ENCODE results near the gene TNNT3.

TNNT3 gene

DNA sequence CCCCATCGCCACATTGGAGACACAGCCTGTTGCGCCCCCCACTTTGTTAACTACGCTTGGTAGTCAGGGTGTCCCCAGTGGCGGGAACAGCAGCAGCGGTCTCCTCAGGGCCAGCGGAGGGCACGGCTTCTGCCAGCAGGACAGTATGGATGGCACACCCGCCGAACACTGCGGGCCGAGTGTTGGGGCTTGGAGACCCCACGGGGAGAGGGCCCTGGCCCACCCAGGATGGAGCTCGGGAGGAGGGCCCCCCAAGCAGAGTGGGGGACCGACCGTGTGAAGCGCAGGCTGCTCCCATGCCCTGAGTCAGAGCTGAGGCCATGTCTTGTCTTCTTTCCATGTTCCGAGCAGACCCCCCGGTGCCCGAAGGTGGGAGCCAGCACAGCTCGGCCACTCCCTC lies 45.5 kb downstream of the TNNT3 start:
- no peak for DNase-seq

DNA sequence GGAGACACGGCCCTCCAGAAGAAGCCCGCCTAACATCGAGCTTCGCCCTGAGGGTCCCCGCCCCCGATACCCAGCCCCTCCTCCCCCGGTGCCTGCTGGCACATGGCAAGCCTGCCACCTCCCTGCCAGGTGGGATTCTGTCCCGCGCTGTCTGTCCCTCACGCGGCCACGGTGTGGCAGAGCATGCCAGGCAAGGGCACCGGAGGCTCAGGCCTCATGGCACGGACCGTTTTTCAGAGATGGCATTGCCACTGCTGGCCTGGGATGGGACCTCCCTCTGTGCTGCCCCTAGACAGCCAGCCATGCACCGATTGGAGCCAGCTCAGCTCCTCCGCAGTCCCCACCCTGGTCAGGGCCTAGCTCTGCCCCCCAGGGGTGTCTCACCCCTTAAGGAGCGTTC lies 47.0 kb downstream of the TNNT3 start:
- no peak for DNase-seq

DNA sequence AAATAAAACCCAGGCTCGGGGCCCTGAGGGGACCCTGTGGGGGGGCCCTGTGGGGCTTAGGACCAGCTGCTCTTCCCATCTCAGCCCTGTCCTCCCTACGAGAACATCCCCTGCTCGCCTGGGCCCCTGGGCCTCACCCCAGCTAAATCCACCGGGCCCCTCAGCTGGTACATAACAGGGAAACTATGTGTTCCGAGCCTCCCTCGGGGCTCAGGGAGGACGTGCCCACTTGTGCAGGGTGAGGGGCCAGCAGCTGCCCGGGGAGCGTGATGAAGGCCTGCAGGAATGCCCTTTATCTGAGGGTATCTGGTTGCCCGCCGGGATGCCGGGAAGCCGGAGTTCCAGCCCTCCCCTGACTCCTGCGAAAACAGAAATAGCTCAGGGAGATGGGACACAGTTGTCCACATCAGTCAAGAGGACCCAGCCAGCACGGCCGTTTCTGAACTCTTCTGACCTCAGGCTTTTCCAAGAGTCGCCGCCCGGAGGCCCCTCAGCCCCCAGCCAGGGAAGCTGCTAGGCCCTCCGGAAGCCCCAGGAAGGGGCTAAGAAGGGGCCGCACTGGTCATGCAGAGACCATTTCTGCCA lies 48.2 kb downstream of the TNNT3 start:
- DNase-seq, result no peak

DNA sequence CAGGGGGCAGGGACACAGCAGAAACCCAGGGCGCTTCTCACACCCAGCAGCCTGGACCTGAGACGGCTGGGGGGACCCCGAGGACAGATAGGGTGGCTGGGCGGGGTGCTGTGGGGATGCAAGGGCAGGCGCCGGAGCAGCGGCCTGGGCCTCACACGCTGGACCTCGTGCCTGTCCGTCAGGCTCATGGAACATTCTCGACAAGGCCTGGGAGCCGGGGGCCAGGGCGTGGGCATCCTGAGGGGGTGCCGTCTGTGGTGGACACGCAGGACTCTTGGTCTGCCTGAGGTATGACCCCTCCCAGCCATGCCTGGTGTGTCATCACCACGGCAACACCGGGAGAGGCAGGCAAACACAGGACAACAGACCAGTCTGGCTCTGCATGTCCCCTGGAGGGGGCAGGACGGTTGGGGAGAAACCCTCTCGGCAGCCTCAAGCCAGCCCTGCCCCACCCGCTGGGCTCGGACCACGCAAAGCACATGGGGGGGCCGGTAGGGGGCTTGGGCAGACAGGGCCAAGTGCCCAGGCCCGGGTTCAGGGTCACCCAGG lies 49.0 kb downstream of the TNNT3 start:
- no peak for DNase-seq

DNA sequence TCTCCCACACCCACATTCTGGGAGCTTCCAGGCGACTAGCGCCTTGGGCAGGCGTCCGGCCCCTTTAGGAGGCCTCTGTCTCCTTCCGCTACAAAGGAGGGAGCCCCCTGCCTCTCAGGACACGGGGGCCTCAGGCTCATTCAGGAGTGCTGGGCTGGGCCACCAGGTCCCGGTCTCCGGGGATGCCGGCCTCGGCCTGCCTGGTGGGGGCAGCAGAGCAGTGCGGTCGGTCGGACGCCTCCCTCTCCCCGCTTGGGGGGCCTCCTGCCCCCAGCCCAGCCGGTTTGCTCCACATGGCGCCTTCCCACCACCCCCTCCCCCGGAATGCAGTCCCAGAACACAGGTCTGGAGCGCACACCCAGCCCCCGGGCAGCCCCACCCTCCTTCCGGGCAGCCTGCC lies 49.5 kb downstream of the TNNT3 start:
- DNase-seq, result no peak

DNA sequence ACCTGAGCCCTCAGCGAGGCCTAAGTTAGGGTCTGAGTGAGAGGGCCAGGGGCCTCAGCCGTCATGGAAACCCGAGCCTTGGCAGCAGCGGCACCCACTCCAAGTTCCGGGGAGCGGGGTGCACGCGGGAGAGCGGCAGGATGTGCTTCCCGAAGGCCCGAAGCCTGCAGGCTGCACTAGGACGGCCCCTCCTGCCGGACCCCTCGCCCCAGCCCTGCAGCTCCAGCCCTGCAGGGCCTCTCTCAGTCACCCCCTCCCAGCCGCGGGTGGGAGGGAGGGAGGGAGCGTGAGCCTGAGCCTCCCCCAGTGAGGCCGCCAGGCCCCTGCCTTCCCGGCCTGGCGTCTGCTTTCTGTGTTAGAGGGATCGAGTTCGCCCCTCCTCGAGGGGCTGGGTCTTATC lies 50.3 kb downstream of the TNNT3 start:
- DNase-seq, result no peak

DNA sequence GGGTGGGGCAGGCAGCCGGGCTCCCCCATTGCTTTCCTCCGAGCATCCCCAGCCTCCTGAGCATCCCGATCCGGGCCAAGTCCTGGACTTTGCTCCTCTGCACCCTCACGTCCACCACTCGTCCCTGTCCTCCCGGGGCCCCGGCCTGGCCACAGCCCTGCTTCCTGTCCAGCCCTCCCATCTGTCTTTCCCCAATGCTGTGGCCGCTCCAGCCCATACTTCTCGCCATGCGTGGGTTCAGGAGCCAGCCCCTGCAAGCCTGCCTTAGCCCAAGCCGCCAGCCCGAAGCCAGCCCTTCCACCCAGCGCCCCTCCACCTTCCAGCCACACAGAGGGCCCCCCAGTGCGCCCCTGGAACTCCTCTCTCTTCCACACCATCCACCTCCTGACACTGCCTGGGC lies 51.5 kb downstream of the TNNT3 start:
- DNase-seq, result no peak

DNA sequence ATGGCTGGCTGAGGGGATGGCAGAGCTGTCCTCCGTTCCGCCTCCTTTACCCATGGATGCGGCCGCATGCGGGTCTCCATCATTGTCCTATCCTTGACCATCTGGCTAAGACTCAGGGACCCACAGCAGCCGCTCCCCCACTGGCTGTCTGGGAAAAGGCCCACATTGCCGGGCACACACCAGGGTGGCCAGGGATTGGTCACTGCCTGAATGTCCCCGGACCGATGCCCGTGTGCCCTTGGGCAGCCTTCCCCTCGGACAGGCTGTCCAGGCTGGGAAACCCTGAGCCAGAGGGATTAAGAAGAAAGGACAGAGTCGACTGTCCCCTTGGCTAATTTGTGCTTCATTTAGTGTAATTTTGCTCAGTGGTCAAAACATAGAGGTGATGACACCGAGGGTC lies 55.7 kb downstream of the TNNT3 start:
- DNase-seq, result no peak

DNA sequence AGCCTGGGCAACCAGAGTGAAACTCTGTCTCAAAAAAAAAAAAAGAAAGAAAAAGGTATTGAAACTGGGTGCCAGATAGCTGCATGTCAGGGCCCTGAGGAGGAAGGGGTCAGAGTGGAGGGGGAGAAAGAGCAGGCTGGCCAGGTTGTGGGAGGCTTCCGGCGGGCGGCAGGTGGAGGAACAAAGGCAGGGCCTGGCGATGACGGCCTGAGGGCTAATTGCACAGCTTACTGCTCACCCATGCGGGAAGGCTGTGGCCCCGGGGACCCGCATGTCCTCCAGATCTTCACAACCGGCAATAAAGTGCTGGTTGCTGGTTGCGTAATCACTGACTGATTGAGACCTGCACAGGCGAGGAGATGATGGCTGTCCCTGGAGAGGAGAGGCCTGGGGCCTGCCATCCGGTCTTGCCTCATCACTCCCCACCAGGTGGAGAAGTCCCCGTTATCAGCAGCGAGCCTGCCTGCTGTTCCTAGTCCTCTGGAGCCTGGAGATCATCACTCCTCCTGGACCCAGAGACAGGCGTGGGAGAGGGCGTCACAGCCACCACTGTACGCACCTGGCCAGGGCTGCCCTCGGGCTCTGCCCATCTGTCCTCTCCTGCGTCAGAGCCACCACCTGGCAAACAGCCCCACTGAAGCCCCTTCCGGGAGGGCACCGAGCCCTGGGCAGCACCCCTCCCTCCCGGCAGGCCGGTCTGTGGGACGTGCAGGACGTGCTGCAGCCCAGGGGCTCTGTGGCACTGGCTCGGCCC lies 59.4 kb downstream of the TNNT3 start:
- no peak for DNase-seq

DNA sequence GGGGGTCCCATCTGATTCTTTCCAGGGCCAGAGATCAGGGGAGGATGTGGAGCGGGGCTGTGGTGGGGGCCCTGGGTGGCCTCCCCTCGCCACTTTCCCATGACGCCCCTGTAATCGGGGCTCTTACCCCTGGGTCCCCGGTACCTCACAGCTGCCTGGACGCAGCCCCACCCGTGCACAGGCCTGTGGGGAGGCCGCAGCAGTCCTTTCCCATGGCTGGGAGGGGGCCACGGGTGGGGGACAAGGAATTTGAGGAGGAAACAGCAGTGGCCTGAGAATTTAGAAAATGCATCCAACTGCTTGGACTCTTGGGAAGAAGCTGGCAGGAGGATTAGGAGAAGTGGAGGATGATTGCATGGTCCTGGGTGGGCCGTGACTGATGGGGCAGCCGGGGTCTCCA lies 60.1 kb downstream of the TNNT3 start:
- no peak for DNase-seq

DNA sequence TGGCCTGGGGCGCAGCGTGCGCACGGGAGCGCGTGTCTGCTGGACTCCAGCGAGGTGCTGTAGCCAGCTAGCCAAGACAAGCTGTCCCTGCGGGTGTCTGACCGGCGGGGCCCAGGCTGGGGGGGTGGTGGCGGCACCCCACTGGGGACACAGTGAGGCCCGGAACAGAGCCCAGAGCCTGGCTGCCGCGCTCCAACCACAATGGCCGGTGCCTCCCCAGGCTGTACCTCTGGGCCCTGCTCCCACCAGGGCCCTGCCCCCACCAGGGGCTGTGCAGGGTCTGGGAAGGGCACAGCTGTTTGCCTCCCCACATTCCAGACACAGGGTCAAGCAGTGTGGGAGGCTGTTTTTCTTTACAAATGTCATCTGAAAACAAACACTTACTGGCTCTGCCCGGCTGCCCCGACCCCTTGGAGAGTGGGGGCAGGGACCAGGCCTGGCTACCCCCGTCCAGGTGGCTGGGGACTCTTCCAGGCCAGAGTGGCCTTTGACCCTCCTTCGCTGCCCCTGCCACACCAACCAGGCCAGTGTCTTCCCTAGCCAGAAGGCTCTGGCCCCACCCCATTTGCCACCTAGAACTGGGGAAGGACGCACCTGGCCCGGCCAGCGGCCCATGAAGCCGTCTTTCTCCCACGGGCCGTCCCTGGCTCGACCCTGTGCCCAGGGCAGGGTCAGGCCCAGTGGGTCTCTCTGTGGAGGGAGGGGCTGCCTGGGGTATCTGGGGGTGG lies 63.5 kb downstream of the TNNT3 start:
- no peak for DNase-seq

DNA sequence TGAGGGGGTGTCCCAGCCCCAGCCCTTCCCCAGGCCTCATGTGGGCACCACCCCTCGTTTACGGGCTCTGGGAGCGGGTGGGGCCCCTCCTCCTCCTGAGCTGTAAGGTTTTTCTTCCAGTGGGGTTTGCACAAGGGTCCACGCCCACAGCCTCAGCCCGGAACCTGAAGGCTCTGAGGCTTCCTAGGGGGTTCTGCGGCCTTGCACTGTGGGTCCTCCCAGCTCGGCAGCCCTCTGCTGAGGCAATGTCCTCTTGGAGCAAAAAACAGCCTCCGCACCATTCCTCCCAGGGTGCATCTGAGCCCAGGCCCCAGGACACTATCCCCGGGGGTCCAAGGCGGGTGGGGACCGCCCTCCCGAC lies 64.1 kb downstream of the TNNT3 start:
- no peak for DNase-seq

DNA sequence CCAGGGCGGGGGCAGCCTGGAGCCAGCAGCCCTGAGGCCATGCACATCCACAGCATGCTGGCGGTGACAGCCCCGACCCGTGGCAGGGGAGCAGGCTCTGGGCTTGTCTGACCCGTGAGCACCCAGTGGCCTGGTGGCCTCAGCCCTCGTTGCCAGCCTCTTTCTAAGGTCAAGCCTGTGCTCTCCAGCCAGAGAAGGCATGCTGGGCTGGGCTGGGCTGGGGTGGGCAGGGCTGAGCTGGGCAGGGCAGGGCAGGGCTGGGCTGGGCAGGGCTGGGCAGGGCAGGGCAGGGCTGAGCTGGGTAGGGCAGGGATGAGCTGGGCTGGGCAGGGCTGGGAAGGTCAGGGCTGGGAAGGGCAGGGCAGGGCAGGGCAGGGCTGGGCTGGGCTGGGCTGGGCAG lies 67.5 kb downstream of the TNNT3 start:
- DNase-seq, result no peak

DNA sequence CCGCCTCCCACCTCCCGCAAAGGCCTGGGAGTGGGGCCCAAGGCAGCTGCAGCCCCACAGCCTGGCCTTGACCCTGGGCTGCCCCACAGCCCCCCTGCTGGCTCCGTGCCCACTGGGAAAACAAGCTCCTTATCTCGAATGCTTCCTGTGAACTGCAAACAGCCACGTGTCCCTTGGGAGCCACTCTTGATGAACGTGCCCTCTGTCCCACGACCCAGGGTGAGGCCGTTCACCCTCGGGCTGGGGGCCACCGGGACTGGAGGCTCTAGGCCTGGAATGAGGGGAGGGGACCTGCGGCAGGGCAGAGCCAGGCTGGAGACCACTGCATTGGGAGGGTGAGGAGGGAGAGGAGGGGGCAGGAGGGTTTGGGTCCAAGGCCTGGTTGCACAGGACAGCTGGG lies 68.7 kb downstream of the TNNT3 start:
- DNase-seq, result no peak

Measured in NCI-H446 (cell line).